GM04503 (cell line): ENCODE measurements around the gene ENDOD1.

Source experiments
- DNase-seq: peaks from one replicate; pipeline ENCODE4 v3.0.0-alpha.2; 2012; ENCODE audit warnings: low read depth

Gene ENDOD1

GRCh38 chr11:95076416-95076815 is 13.2 kb upstream of the ENDOD1 start:
- no peak for DNase-seq

GRCh38 chr11:95076981-95077380 is 12.7 kb upstream of the ENDOD1 start:
- DNase-seq, result no peak

GRCh38 chr11:95078526-95078925 is 11.1 kb upstream of the ENDOD1 start:
- DNase-seq, result no peak

- DNase-seq, result no peak
These were observed 8.6 kb upstream of the ENDOD1 start for GRCh38 chr11:95081010-95081409.

- DNase-seq, result no peak
These were observed 8.2 kb upstream of the ENDOD1 start for GRCh38 chr11:95081412-95081811.

GRCh38 chr11:95082576-95083001 is 7.1 kb upstream of the ENDOD1 start:
- DNase-seq, result no peak

GRCh38 chr11:95084509-95084908 is 5.1 kb upstream of the ENDOD1 start:
- DNase-seq, result no peak

GRCh38 chr11:95085117-95085816 is 4.4 kb upstream of the ENDOD1 start:
- DNase-seq, result no peak

- no peak for DNase-seq
These were observed 3.5 kb upstream of the ENDOD1 start for GRCh38 chr11:95086151-95086550.

GRCh38 chr11:95086836-95087570 is 2.6 kb upstream of the ENDOD1 start:
- DNase-seq, result no peak

- DNase-seq, result no peak
These were observed 563 bp upstream of the ENDOD1 start for GRCh38 chr11:95088946-95089619.

- no peak for DNase-seq
These were observed 2.1 kb downstream of the ENDOD1 start for GRCh38 chr11:95091663-95092180.

- DNase-seq, result peak; percentile 27
These were observed 3.1 kb downstream of the ENDOD1 start for GRCh38 chr11:95092549-95093324.

GRCh38 chr11:95093548-95093947 is 3.9 kb downstream of the ENDOD1 start:
- DNase-seq, result no peak

GRCh38 chr11:95095858-95096587 is 6.4 kb downstream of the ENDOD1 start:
- DNase-seq, result peak; percentile 22

GRCh38 chr11:95097209-95097608 is 7.6 kb downstream of the ENDOD1 start:
- DNase-seq, result no peak

GRCh38 chr11:95098826-95099225 is 9.2 kb downstream of the ENDOD1 start:
- DNase-seq, result no peak

- no peak for DNase-seq
These were observed 10.6 kb downstream of the ENDOD1 start for GRCh38 chr11:95100191-95100648.

GRCh38 chr11:95100856-95101507 is 11.3 kb downstream of the ENDOD1 start:
- no peak for DNase-seq

- DNase-seq, result no peak
These were observed 12.3 kb downstream of the ENDOD1 start for GRCh38 chr11:95101935-95102334.

GRCh38 chr11:95102733-95103132 is 13.1 kb downstream of the ENDOD1 start:
- no peak for DNase-seq
